ENCODE data around the gene ANKRD13A. TPM values are rescaled to one million over a fixed set of nuclear protein-coding genes. Genes with fewer than 3 reads are reported as not detected.

ANKRD13A gene
- total and polyA plus RNA-seq, 2 of the 8 experiments (the other 6 are each of a cell fraction or from before 2014, with no cell fraction given), result 16.8 to 21.4 TPM

DNA sequence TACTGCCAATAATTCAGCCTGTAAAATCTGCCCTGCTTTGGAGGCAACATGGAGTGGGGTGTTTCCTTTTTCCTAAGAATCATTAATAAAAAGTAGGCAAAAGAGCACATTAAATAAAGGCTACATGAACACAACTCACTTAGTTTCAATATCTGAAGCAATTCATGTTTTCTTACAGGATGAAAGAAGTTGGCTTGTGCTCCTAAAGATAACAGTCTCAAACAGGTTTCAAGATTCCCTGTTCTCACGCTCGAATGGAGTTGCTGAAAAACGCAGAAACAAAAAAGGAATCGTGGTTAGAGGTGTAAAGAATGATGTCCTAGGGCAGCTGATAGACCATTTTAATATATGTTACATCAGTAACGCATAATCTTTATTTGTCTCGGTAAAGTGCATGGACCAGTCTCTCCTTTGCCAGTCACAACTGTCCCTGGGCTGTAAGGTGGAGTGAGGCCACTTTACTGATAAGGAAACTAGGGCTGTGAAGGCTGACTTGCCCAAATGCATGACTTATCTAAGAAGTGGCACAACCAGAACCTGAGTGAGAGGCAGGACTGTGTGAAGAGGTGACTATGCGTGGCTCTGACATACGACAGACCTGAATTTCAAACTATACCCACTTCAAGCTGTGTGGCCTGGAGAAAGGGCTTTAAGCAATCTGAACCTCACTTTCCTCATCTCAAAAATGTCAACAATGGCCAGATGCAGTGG is 15.6 kb upstream of the ANKRD13A start (continued):
- TF ChIP-seq, protein P1, sequence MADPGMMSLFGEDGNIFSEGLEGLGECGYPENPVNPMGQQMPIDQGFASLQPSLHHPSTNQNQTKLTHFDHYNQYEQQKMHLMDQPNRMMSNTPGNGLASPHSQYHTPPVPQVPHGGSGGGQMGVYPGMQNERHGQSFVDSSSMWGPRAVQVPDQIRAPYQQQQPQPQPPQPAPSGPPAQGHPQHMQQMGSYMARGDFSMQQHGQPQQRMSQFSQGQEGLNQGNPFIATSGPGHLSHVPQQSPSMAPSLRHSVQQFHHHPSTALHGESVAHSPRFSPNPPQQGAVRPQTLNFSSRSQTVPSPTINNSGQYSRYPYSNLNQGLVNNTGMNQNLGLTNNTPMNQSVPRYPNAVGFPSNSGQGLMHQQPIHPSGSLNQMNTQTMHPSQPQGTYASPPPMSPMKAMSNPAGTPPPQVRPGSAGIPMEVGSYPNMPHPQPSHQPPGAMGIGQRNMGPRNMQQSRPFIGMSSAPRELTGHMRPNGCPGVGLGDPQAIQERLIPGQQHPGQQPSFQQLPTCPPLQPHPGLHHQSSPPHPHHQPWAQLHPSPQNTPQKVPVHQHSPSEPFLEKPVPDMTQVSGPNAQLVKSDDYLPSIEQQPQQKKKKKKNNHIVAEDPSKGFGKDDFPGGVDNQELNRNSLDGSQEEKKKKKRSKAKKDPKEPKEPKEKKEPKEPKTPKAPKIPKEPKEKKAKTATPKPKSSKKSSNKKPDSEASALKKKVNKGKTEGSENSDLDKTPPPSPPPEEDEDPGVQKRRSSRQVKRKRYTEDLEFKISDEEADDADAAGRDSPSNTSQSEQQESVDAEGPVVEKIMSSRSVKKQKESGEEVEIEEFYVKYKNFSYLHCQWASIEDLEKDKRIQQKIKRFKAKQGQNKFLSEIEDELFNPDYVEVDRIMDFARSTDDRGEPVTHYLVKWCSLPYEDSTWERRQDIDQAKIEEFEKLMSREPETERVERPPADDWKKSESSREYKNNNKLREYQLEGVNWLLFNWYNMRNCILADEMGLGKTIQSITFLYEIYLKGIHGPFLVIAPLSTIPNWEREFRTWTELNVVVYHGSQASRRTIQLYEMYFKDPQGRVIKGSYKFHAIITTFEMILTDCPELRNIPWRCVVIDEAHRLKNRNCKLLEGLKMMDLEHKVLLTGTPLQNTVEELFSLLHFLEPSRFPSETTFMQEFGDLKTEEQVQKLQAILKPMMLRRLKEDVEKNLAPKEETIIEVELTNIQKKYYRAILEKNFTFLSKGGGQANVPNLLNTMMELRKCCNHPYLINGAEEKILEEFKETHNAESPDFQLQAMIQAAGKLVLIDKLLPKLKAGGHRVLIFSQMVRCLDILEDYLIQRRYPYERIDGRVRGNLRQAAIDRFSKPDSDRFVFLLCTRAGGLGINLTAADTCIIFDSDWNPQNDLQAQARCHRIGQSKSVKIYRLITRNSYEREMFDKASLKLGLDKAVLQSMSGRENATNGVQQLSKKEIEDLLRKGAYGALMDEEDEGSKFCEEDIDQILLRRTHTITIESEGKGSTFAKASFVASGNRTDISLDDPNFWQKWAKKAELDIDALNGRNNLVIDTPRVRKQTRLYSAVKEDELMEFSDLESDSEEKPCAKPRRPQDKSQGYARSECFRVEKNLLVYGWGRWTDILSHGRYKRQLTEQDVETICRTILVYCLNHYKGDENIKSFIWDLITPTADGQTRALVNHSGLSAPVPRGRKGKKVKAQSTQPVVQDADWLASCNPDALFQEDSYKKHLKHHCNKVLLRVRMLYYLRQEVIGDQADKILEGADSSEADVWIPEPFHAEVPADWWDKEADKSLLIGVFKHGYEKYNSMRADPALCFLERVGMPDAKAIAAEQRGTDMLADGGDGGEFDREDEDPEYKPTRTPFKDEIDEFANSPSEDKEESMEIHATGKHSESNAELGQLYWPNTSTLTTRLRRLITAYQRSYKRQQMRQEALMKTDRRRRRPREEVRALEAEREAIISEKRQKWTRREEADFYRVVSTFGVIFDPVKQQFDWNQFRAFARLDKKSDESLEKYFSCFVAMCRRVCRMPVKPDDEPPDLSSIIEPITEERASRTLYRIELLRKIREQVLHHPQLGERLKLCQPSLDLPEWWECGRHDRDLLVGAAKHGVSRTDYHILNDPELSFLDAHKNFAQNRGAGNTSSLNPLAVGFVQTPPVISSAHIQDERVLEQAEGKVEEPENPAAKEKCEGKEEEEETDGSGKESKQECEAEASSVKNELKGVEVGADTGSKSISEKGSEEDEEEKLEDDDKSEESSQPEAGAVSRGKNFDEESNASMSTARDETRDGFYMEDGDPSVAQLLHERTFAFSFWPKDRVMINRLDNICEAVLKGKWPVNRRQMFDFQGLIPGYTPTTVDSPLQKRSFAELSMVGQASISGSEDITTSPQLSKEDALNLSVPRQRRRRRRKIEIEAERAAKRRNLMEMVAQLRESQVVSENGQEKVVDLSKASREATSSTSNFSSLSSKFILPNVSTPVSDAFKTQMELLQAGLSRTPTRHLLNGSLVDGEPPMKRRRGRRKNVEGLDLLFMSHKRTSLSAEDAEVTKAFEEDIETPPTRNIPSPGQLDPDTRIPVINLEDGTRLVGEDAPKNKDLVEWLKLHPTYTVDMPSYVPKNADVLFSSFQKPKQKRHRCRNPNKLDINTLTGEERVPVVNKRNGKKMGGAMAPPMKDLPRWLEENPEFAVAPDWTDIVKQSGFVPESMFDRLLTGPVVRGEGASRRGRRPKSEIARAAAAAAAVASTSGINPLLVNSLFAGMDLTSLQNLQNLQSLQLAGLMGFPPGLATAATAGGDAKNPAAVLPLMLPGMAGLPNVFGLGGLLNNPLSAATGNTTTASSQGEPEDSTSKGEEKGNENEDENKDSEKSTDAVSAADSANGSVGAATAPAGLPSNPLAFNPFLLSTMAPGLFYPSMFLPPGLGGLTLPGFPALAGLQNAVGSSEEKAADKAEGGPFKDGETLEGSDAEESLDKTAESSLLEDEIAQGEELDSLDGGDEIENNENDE (IDR thresholded peaks at IDR 0.05; ENCODE audit: insufficient replicate concordance, low read length), result no peak
- no peak for TF ChIP-seq SP4 (IDR thresholded peaks at IDR 0.05; ENCODE audit: low read length)
- TF ChIP-seq BACH1 (IDR thresholded peaks at IDR 0.05; ENCODE audit: low read length), result no peak
- TF ChIP-seq ZNF274 (IDR thresholded peaks at IDR 0.05; ENCODE audit: borderline replicate concordance, extremely low read depth, low read length), result no peak

Data from H1 (cell line).